Adrenal gland (tissue), 12 donors: ENCODE data around the gene LINC01488. TPM values are rescaled to one million over a fixed set of nuclear protein-coding genes. Genes with fewer than 3 reads are reported as not detected.

Experiments used
- DNase-seq, 7 donors: peaks; one replicate each; pipeline ENCODE4 v3.0.0-alpha.2; 2019 to 2020
- H3K27ac ChIP-seq, 5 donors: fragments of 200-600 bp; sonication (generic) in 4 of 5; 1 replicate in 3 of 5; 2 replicates in 2 of 5; pipeline versions ENCODE4 v1.5.1 to v1.8.0; 2016 to 2020; ENCODE audit warnings: mild to moderate bottlenecking in 1 of 5
- H3K27me3 ChIP-seq: fragments of 200-600 bp; 2 replicates; pipeline ENCODE4 v1.8.0; 2021
- H3K36me3 ChIP-seq, 2 donors: fragments of 200-600 bp; replicated peaks in 1 of 2; 1 replicate in 1 of 2; 2 replicates in 1 of 2; pipeline versions ENCODE4 v1.5.1 to v1.8.0; 2018 to 2022
- H3K4me1 ChIP-seq, 2 donors: fragments of 200-600 bp; replicated peaks in 1 of 2; 1 replicate in 1 of 2; 2 replicates in 1 of 2; pipeline versions ENCODE4 v1.5.1 to v1.8.0; 2018 to 2021
- H3K4me3 ChIP-seq, 4 donors: fragments of 200-600 bp; sonication (generic) in 3 of 4; one replicate each; pipeline ENCODE4 v1.5.1; 2016 to 2018
- H3K9me3 ChIP-seq, 3 donors: fragments of 200-600 bp; sonication (generic) in 1 of 3; replicated peaks in 1 of 3; 1 replicate in 2 of 3; 2 replicates in 1 of 3; pipeline versions ENCODE4 v1.5.1 to v1.8.0; 2016 to 2021
- POLR2A ChIP-seq, 2 donors: fragments of 450-650 bp; IDR thresholded peaks; one replicate each; pipeline ENCODE4 v1.6.1; 2017; ENCODE audit warnings: antibody characterized with exemption in 2 of 2, mild to moderate bottlenecking in 2 of 2, moderate library complexity in 1 of 2
- WGBS, 4 donors: extraction: QIAGEN DNeasy Blood & Tissue Kit in 2 of 4; methylation state at CpG; one replicate each; pipeline versions ENCODE4 v1.1.5 to v1.1.7; 2013 to 2017; 5-methylcytosine and 5-hydroxymethylcytosine counted together
- intact Hi-C, 2 donors: fragments of 100-400 bp; cut with DNase I; formaldehyde crosslinking; loops; one replicate each; pipeline versions ENCODE4 v1.14.1 to v1.15.0; 2022 to 2023
- polyA plus RNA-seq, 3 donors: library from polyadenylated mRNA; stranded (reverse); fragments of 200-250 nt in 2 of 3; fragments of 350-450 nt in 1 of 3; fragmentation: Illumina TruSeq in 1 of 3; extraction: RNeasy Lipid Tissue Mini Kit (QIAGEN cat#74804) in 1 of 3; gene quantifications; one replicate each; pipeline ENCODE4 v1.2.3, GENCODE V29; 2013 to 2014
- total RNA-seq, 9 donors: library from RNA; depleted of rRNA in 4 of 9; stranded (reverse); fragments of >200 nt in 4 of 9; fragments of 120-200 nt in 1 of 9; fragmentation: NEBNext Ultra II Directional in 1 of 9; extraction: Animal tissue kit (Norgen Biotek cat#: 25700) in 1 of 9; gene quantifications; one replicate each; pipeline versions ENCODE4 v1.1.0 to v1.2.4, GENCODE V29; 2013 to 2023
- TF ChIP-seq, protein P1 (sequence below), 6 experiments: fragments of 450-650 bp in 4 of 6; fragments of 200-600 bp in 2 of 6; sonication (generic) in 1 of 6; IDR thresholded peaks; 1 replicate in 5 of 6; 2 replicates in 1 of 6; pipeline versions ENCODE4 v1.5.1 to v1.8.0; 2016 to 2021; ENCODE audit warnings: antibody characterized with exemption in 6 of 6, mild to moderate bottlenecking in 2 of 6, moderate library complexity in 1 of 6
- donor health status: healthy with polysubstance abuse.
- donor health status: Bipolar disorder and iron deficiency.
- donor health status: DM: yes; HTN: yes; CAD: no.
- donor health status: DM: no; HTN: no; CAD: no.
- donor health status: DM: no; HTN: no; CAD: no.
- donor health status: DM: yes; HTN: yes; CAD: no.

The LINC01488 gene
- total and polyA plus RNA-seq, 12 donors: not detected

DNA sequence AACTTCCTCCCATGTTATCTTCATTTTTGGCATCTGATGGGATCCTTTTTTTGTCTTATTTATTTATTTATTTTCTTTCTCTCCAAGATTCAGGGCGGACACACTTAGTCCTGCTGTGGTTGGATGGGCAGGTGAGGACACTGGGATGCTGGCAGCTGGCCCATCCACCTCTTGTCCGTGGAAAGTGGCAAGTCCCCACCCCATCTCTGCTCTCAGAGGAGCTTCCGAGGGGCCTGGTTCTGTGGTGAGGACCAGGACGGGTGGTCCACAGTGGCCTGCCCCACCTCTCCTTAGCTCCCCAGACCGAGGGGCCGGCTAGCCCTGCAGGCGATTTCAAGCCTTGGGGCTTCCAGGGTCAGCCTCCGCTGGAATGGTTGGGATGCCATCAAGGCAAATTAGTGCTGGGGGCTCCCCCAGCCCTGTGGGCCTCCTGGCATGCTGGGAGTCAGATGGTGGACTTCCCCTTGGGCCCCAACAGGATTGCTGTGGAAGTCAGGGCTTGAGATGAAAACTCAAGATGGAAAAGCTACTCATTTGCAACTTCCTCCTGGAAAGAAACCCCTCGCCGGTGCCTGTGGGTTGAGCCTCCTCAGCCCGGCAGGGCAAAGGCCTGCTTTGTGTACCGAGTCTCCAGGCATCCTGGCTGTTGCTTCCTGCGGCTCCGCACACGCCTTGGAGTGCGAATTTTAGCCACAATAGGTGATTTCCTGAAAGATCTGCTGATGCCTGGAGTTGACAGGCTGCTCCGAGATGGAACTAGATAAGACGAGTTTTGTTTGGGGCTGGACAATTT lies 31.2 kb upstream of the LINC01488 start:
- intact Hi-C loops: no loop called here
- Histone ChIP-seq H3K4me3 (no peak overlapping the region), H3K9me3 (no peaks in the 10 kb centered on the region), H3K27me3 (no peaks in the 10 kb centered on the region), H3K4me1 (peaks cover 0 to 16% of the 10 kb centered on the region in 2 donors), H3K36me3 (no peaks in the 10 kb centered on the region), H3K27ac (peak overlapping the region in 2 of 5 donors; percentile 67 to 83)
- TF ChIP-seq, protein P1, sequence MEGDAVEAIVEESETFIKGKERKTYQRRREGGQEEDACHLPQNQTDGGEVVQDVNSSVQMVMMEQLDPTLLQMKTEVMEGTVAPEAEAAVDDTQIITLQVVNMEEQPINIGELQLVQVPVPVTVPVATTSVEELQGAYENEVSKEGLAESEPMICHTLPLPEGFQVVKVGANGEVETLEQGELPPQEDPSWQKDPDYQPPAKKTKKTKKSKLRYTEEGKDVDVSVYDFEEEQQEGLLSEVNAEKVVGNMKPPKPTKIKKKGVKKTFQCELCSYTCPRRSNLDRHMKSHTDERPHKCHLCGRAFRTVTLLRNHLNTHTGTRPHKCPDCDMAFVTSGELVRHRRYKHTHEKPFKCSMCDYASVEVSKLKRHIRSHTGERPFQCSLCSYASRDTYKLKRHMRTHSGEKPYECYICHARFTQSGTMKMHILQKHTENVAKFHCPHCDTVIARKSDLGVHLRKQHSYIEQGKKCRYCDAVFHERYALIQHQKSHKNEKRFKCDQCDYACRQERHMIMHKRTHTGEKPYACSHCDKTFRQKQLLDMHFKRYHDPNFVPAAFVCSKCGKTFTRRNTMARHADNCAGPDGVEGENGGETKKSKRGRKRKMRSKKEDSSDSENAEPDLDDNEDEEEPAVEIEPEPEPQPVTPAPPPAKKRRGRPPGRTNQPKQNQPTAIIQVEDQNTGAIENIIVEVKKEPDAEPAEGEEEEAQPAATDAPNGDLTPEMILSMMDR (IDR thresholded peaks at IDR 0.05): no peak
- no peak for TF ChIP-seq POLR2A (IDR thresholded peaks at IDR 0.05)
- WGBS, 4 donors: 66 to 84% (median 79%) methylated on average over 10 to 18 of the region's 18 CpGs
- DNase-seq: peak in 1 of 7 donors; percentile 44

DNA sequence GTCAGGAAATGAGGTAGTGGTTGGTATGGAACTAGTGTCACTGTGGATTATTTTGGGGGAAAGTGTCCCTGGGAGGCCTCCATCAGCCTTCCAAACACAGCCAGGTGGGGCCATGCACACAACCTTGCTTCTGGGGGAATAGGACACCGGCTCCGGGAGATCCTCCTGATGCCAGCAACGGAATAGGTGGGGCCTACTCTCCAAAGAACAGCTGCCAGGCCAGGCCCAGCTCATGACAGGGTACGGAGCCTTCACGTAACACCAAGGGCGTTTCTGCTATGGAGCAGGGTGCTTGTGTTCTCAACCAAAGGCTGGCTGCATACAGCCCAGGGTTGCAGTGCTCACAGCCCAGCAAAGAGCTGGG lies 30.6 kb upstream of the LINC01488 start:
- no peaks in the 10 kb centered on the region for H3K36me3 ChIP-seq
- peaks cover 0 to 16% of the 10 kb centered on the region in 2 donors for H3K4me1 ChIP-seq
- H3K27ac ChIP-seq: peak overlapping the region in 1 of 5 donors; percentile 83
- intact Hi-C loops: no loop called here
- TF ChIP-seq POLR2A (IDR thresholded peaks at IDR 0.05): no peak
- TF ChIP-seq, protein P1 (IDR thresholded peaks at IDR 0.05): no peak
- WGBS, 4 donors: 78 to 100% (median 81%) methylated on average over 3 to 6 of the region's 6 CpGs
- DNase-seq: no peak
- no peak overlapping the region for H3K4me3 ChIP-seq
- H3K27me3 ChIP-seq: no peaks in the 10 kb centered on the region
- H3K9me3 ChIP-seq: no peaks in the 10 kb centered on the region

DNA sequence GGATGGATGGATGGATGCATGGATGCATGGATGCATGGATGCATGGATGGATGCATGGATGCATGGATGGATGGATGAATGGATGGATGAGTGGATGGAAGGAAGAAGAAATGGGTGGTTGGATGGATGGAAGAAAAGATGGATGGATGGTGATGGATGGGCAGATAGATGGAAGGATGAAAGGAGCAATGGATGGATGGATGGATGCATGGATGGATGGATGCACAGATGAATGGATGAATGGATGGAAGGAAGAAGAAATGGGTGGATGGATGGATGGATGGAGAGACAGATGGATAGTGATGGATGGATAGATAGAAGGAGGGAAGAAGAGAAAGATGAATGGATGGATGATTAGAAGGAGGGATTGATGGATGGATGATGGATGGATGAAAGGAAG lies 30.2 kb upstream of the LINC01488 start:
- DNase-seq: no peak
- TF ChIP-seq POLR2A (IDR thresholded peaks at IDR 0.05): no peak
- intact Hi-C loops: no loop called here
- no peaks in the 10 kb centered on the region for H3K9me3 ChIP-seq
- H3K27ac ChIP-seq: no peak overlapping the region
- no peaks in the 10 kb centered on the region for H3K27me3 ChIP-seq
- H3K36me3 ChIP-seq: no peaks in the 10 kb centered on the region
- H3K4me1 ChIP-seq: peaks cover 0 to 16% of the 10 kb centered on the region in 2 donors
- no peak overlapping the region for H3K4me3 ChIP-seq

DNA sequence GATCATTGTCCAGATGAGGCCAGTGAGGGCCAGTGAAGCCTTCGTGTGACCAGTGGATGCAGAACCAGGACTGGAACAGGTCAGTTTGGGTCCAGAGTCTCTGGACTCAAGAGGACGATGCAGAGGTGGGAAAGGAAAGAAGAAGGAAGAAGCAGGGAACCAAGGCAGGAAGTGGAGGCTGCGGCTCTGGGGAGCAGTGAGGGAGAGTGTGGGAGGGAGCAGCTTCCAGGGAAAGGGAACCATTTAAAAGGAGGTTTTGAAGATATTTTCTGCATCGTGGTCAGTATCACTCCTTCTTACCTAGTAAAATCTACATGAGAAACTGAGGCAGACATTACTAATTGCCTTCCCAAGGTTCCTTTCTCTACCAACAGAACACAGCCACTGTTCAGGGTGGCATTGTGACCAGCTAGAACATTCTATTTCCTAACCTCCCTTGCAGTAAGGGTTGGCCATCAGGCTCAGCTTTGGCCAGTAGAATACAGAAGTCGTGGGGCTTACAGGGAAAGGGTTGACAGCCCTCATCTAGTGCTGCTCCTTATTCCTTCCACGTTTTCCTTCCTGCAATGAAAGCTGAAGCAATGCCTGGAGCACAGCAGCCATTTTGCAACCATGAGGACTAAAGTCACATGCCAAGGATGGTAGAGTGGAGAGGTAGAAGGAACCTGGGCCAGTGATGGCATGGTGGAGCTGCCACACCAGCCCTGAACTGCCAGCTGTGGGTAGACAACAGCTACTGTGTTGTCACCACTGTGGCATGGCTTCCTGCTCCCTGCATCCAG lies 29.1 kb upstream of the LINC01488 start:
- 65 to 71% (median 70%) methylated on average over 6 of the region's 6 CpGs for WGBS, 4 donors
- no peak overlapping the region for H3K27ac ChIP-seq
- H3K27me3 ChIP-seq: no peaks in the 10 kb centered on the region
- no peak overlapping the region for H3K4me3 ChIP-seq
- H3K9me3 ChIP-seq: peaks cover 0 to 4% (median 0%) of the 10 kb centered on the region in 3 donors
- no peak for TF ChIP-seq POLR2A (IDR thresholded peaks at IDR 0.05)
- TF ChIP-seq, protein P1 (IDR thresholded peaks at IDR 0.05): no peak
- peaks cover 0 to 16% of the 10 kb centered on the region in 2 donors for H3K4me1 ChIP-seq
- intact Hi-C loops: no loop called here
- no peaks in the 10 kb centered on the region for H3K36me3 ChIP-seq
- no peak for DNase-seq
